Measurements from ENCODE around the gene VRTN. TPM values are rescaled to one million over a fixed set of nuclear protein-coding genes. Genes with fewer than 3 reads are reported as not detected.

VRTN gene
- total RNA-seq, 1 experiment from 2014 or later: 104 TPM

DNA sequence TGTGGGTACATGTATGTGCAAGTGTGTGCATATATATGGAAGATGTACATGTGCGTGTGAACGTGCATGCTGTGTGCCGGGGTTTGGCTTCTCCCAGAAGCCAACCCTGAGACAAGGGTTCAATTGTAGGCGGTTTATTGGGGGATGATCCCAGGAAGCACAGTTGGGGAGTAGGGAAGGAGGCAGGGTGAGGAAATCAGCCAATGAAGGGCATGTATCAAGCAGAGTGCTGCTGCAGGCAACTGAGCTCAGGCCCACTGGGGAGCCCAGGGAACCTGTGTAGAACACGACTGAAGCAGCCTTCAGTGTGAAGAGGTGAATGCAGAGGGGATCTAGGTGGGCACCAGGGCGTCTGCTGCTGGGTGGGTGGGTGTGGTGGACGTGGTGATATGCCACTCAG, 56.2 kb downstream of the VRTN start:
- no peak overlapping the region for H2AK5ac ChIP-seq (ENCODE audit: insufficient read length, low read length)
- no peak overlapping the region for H3K4me2 ChIP-seq (ENCODE audit: insufficient read depth, insufficient read length, low read length)
- peaks cover 2% of the 10 kb centered on the region; the same call in 1 of the 2 replicates for H3K4me1 ChIP-seq (ENCODE audit: insufficient read depth, low read length)
- no peak overlapping the region for H2AFZ ChIP-seq (ENCODE audit: low read length)
- H3T11ph ChIP-seq (ENCODE audit: low read length): no peak overlapping the region
- DNase-seq: no peak
- no peaks in the 10 kb centered on the region for H3K23me2 ChIP-seq (ENCODE audit: insufficient read length, low read depth, low read length, poor library complexity, severe bottlenecking)
- no peak overlapping the region for H3K27ac ChIP-seq (ENCODE audit: insufficient read length, low read depth, low read length)
- H3K4ac ChIP-seq (ENCODE audit: low read depth, low read length): no peak overlapping the region
- H3K9me3 Mint-ChIP-seq: no peaks in the 10 kb centered on the region; a peak in 2 of 5 replicates
- no peak overlapping the region for H3K9ac ChIP-seq (ENCODE audit: extremely low read depth, insufficient read length, low read length)
- H4K91ac ChIP-seq (ENCODE audit: insufficient read length, low read depth, low read length): no peak overlapping the region
- no peak overlapping the region for H4K5ac ChIP-seq (ENCODE audit: insufficient read length, low read depth, low read length)
- H2BK5ac ChIP-seq (ENCODE audit: insufficient read length, low read length): no peak overlapping the region
- H3K27me3 Mint-ChIP-seq (ENCODE audit: low read depth): peaks cover 3% of the 10 kb centered on the region
- TF ChIP-seq, protein P1, sequence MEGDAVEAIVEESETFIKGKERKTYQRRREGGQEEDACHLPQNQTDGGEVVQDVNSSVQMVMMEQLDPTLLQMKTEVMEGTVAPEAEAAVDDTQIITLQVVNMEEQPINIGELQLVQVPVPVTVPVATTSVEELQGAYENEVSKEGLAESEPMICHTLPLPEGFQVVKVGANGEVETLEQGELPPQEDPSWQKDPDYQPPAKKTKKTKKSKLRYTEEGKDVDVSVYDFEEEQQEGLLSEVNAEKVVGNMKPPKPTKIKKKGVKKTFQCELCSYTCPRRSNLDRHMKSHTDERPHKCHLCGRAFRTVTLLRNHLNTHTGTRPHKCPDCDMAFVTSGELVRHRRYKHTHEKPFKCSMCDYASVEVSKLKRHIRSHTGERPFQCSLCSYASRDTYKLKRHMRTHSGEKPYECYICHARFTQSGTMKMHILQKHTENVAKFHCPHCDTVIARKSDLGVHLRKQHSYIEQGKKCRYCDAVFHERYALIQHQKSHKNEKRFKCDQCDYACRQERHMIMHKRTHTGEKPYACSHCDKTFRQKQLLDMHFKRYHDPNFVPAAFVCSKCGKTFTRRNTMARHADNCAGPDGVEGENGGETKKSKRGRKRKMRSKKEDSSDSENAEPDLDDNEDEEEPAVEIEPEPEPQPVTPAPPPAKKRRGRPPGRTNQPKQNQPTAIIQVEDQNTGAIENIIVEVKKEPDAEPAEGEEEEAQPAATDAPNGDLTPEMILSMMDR (conservative IDR thresholded peaks at IDR 0.05): no peak
- no peaks in the 10 kb centered on the region for H3K9me3 ChIP-seq (ENCODE audit: control insufficient read depth, low read depth, low read length)
- peaks cover 31 to 44% of the 10 kb centered on the region in 2 experiments for H3K4me1 Mint-ChIP-seq
- no peaks in the 10 kb centered on the region; a peak in 1 of 7 replicates for H3K36me3 Mint-ChIP-seq (ENCODE audit: insufficient read depth in 1 of 3, low read depth in 3 of 3)
- H4K8ac ChIP-seq (replicated peaks; ENCODE audit: insufficient read length, low read depth, low read length): no peak overlapping the region
- H2BK120ac ChIP-seq (ENCODE audit: low read depth, low read length, poor library complexity, severe bottlenecking): no peak overlapping the region
- H3K79me2 ChIP-seq (ENCODE audit: insufficient read depth, low read length): no peaks in the 10 kb centered on the region
- no peak overlapping the region for H3K56ac ChIP-seq (ENCODE audit: insufficient read length, low read depth, low read length)
- no peak overlapping the region for H2BK12ac ChIP-seq (ENCODE audit: insufficient read length, low read depth, low read length)
- H3K14ac ChIP-seq (ENCODE audit: insufficient read depth, low read length): no peak overlapping the region
- H3K27me3 ChIP-seq (ENCODE audit: insufficient read depth, low read length): no peaks in the 10 kb centered on the region
- no peak overlapping the region for H2BK20ac ChIP-seq (ENCODE audit: low read depth, low read length, poor library complexity, severe bottlenecking)
- H3K18ac ChIP-seq (ENCODE audit: insufficient read length, low read depth, low read length): no peak overlapping the region
- H2BK15ac ChIP-seq (ENCODE audit: low read depth, low read length): no peak overlapping the region
- H3K23ac ChIP-seq (ENCODE audit: insufficient read length, low read depth, low read length): no peak overlapping the region
- no peaks in the 10 kb centered on the region for H4K20me1 ChIP-seq (ENCODE audit: control insufficient read depth, insufficient read depth, insufficient read length)
- peak overlapping the region in 1 of 3 experiments; percentile 59; a peak in 2 of 7 replicates for H3K27ac Mint-ChIP-seq
- no peaks in the 10 kb centered on the region for H3K79me1 ChIP-seq (ENCODE audit: insufficient read depth, low read depth, low read length, poor library complexity, severe bottlenecking)
- H3K4me3 Mint-ChIP-seq: peak overlapping the region in 1 of 2 experiments; percentile 54; a peak in 2 of 5 replicates
- no CpG with 5 or more reads among the region's 7 CpGs for WGBS (ENCODE audit: extremely low coverage, insufficient read length, low lambda C conversion rate)
